ENCODE data around the gene TFB2M.

Gene TFB2M

DNA sequence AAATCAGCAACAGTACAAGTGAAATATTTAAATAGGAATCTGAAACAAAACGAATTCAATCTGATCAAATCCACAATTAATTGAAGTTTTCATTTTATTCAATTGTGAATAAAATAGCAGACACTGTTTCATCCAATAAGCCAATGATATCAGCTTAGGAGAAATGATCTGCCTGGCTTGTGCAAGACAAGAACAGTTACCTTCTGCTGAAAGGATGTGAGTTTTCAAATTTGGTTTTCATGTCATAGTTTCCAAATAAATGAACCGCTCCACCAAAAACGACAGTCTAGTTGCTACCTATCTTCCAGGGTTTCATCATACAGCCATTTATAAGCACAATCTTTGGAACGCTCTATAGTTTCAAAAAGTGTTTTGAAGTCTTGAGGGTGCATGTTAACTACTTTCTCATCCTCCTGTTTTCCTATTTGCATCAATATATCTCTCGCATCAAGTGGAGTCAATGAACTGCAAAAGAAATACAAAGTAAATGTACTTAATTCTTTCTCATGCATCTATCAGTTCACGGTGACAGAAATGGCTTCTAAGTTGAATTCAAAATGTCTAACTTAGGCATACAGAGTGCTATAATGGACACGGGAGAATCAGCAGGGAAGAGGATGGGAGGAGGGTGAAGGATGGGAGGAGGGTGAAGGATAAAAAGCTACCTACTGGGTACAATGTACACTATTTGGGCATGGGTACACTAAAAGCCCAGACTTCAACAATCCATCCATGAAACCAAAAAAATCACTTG is 25.1 kb downstream of the TFB2M start:
- FAIRE-seq (no peak), DNase-seq (ENCODE audit: insufficient read length) (no peak)
- TF ChIP-seq POLR2A (IDR thresholded peaks at IDR 0.05; ENCODE audit: low read depth, low read length) (no peak), POLR2AphosphoS5 (IDR thresholded peaks at IDR 0.05; ENCODE audit: low read depth, low read length) (no peak), TAF1 (IDR thresholded peaks at IDR 0.05; ENCODE audit: borderline replicate concordance, low read depth, low read length) (no peak)

DNA sequence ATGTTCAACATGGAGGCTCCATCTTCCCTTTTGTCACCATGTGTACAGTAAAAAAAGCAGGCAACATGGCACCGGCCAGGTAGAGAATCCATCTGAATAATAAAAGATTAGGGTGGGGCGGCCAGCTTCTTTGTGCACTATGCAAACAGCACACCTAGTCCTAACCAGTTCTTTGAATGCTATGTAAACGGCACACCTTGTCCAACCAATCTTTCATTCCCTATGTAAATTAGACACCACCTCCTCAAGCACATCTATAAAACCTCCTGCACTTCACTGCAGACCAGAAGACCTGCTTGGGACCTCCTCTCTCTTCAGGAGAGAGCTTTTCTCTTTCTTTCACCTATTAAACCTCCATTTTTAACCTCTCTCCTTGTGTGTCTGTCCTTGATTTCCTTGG is 28.2 kb downstream of the TFB2M start:
- FAIRE-seq (no peak), DNase-seq (ENCODE audit: insufficient read length) (no peak)
- TF ChIP-seq POLR2AphosphoS5 (IDR thresholded peaks at IDR 0.05; ENCODE audit: low read depth, low read length) (no peak), POLR2A (IDR thresholded peaks at IDR 0.05; ENCODE audit: low read depth, low read length) (no peak), TAF1 (IDR thresholded peaks at IDR 0.05; ENCODE audit: borderline replicate concordance, low read depth, low read length) (no peak)

DNA sequence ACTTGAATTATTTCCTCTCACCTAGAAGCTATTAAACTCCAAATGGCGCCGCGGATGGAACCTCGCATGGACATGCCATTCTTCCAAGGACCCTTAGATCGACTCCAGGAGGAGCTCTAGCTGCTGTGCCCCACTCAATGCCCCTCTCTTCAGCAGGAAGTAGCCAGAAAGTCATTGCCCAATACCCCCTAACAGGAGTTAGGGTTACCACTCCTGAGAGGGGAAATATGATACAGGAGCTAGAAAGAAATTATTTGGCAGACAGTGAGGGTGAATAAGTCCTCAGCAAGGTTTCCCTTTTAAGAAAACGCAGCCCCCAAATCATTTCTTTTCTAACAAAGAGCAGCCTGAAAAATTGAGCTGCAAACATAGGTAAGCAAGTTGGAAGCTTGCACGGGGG is 28.6 kb downstream of the TFB2M start:
- DNase-seq (ENCODE audit: insufficient read length) (no peak), FAIRE-seq (no peak)
- TF ChIP-seq POLR2AphosphoS5 (IDR thresholded peaks at IDR 0.05; ENCODE audit: low read depth, low read length) = no peak
- no peak for TF ChIP-seq POLR2A (IDR thresholded peaks at IDR 0.05; ENCODE audit: low read depth, low read length)
- no peak for TF ChIP-seq TAF1 (IDR thresholded peaks at IDR 0.05; ENCODE audit: borderline replicate concordance, low read depth, low read length)

DNA sequence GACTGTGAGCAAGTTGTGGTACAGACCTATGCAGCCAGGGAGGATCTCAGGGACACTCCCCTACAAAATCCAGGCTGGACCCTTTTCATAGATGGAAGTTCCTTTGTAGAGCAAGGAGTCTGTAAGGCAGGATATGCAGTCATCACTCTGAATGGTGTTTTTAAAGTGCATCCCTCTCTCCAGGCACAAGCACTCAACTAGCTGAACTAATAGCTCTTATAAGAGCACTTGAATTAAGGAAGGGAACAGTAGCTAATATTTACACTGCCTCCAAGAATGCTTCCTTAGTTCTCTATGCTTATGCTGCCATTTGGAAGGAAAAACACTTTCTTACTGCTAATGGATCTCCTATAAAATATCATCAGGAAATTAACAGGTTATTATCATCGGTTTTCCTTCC is 31.9 kb downstream of the TFB2M start:
- FAIRE-seq (no peak), DNase-seq (ENCODE audit: insufficient read length) (no peak)
- no peak for TF ChIP-seq TAF1 (IDR thresholded peaks at IDR 0.05; ENCODE audit: borderline replicate concordance, low read depth, low read length)
- TF ChIP-seq POLR2AphosphoS5 (IDR thresholded peaks at IDR 0.05; ENCODE audit: low read depth, low read length) = no peak
- TF ChIP-seq POLR2A (IDR thresholded peaks at IDR 0.05; ENCODE audit: low read depth, low read length) = no peak

DNA sequence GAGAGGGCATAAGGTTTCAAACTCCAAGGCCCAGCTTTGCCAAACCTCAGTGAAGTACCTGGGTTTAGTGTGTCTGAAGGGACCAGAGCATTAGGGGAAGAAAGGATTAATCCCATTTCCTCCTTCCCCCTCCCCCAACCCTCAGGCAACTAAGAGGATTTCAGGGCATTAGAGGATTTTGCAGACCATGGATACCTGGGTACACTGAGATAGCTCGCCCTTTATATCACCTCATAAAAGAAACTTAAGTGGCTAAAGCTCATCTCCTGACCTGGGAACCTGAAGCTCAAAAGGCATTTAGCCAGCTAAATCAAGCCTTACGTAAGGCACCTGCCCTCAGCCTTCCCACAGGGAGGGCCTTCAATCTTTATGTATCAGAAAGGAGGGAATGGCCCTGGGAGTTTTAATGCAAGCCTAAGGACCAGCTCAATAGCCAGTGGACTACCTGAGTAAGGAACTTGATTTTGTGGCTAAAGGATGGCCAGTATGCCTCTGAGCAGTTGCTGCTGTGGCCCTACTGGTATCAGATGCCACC is 32.6 kb downstream of the TFB2M start:
- TF ChIP-seq TAF1 (IDR thresholded peaks at IDR 0.05; ENCODE audit: borderline replicate concordance, low read depth, low read length) = no peak
- TF ChIP-seq POLR2AphosphoS5 (IDR thresholded peaks at IDR 0.05; ENCODE audit: low read depth, low read length) = no peak
- no peak for TF ChIP-seq POLR2A (IDR thresholded peaks at IDR 0.05; ENCODE audit: low read depth, low read length)
- no peak for FAIRE-seq
- no peak for DNase-seq (ENCODE audit: insufficient read length)

DNA sequence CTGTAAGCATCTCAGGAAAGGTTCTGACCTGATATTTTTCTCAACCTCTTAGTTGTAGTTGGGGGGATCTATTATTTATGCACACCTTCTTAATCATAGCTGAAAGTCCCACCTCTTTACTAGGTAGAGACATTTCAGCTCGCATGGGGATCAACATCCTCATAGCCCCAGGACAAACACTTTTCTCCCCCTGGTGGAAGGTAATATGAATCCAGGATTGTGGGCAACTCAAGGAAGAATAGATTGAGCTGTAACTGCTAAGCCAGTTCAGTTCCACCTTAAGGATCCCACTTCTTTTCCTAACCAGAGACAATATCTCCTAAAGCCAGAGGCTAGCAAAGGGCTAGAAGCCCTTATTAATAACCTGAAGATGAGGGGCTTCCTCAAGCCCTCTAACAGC is 33.5 kb downstream of the TFB2M start:
- no peak for FAIRE-seq
- TF ChIP-seq POLR2AphosphoS5 (IDR thresholded peaks at IDR 0.05; ENCODE audit: low read depth, low read length) (no peak), POLR2A (IDR thresholded peaks at IDR 0.05; ENCODE audit: low read depth, low read length) (no peak), TAF1 (IDR thresholded peaks at IDR 0.05; ENCODE audit: borderline replicate concordance, low read depth, low read length) (no peak)

DNA sequence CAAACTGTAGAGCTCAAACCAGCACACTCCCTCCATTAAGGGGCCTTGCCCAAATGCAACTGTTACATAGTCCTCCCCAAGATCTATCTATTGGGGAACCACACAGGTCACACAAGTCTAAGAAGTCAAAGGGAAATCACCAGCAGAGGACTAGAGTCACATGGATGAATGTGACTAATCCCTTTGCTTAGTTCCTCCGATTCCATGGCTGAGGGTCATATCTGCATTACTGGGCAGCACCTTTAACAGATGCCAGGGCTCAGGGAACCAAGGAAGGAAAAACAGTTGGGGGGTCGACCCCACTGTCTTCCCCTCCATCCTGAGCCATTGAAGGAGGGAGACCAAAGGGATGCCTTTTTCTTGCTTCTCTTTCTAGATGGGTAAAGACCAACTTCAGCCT is 35.6 kb downstream of the TFB2M start:
- FAIRE-seq (no peak), DNase-seq (ENCODE audit: insufficient read length) (no peak)
- TF ChIP-seq TAF1 (IDR thresholded peaks at IDR 0.05; ENCODE audit: borderline replicate concordance, low read depth, low read length) (no peak), POLR2AphosphoS5 (IDR thresholded peaks at IDR 0.05; ENCODE audit: low read depth, low read length) (no peak), POLR2A (IDR thresholded peaks at IDR 0.05; ENCODE audit: low read depth, low read length) (no peak)

More for the DNA sequence above, 33.5 kb downstream of the TFB2M start:
- no peak for DNase-seq (ENCODE audit: insufficient read length)

DNA sequence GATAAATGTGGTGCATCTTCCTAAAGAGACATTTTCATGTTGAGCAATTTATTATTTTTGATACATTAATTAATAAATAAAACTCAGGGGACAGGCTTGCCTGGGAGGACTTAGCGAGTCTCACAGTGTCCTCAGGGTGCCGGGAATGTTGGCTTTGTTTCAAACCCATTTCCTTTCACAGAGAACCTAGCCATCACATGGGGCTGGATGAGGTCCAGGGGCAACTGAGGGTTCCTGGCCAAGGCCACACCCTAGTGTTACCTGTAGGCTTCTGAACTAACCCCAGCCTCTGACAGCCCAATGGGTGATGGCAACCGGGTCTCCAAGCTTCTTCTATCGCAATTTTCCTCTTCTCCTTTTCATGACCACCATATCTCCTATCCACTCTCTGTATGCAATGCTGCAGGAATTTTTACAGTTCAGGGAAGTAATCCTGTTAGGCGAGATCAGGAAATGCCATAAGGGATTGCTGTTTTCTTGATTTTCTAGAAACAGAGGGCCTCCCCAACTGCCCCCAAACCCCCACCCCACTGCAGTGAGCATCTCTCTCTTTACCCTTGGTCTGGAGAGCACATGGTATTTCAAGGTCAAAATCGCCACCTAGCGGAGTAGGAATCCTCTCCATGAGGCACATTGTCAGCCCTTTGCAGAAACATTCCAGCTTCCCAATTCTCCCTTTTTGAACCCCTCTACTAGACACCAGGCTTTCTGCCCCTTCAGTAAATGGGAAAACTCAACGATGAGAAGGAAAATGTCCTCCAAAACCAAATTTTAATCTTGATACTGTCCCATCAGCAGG is 36.9 kb downstream of the TFB2M start:
- DNase-seq (ENCODE audit: insufficient read length) (no peak), FAIRE-seq (no peak)
- TF ChIP-seq POLR2AphosphoS5 (IDR thresholded peaks at IDR 0.05; ENCODE audit: low read depth, low read length) = no peak
- no peak for TF ChIP-seq POLR2A (IDR thresholded peaks at IDR 0.05; ENCODE audit: low read depth, low read length)
- TF ChIP-seq TAF1 (IDR thresholded peaks at IDR 0.05; ENCODE audit: borderline replicate concordance, low read depth, low read length) = no peak

DNA sequence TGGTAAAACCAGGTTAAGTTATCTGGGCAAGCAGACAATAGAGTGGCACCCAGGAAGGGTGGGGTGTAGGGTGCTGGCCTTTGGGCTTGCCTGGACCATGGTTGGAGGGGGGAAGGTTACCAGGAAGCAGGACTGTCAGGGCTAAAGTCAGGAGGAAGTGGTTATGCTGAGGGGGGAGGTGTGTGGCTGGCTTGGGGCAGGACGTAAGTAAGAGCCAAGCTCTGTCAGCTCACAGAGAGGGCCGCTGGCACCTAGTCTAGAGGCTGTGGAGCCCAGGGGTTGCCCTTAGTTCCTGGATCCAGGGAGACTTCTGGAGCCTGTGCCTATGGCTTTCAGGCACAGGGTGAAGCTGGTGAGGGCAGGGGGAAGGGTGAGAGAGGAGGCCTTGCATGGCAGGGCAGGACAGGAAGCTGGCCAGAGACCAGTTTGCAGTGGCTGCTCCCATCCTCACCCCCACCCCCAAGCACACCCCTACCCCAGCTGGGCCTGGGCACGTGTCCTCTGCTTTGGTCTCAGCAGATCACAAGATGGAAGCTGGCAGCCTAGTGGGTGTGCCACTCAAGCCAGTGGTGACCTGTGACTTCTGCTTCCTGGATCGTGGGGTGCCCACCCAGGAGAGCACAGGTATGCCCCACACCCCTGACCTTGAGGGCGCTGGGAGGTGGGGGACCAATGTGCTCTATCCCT is 38.5 kb downstream of the TFB2M start:
- no peak for FAIRE-seq
- TF ChIP-seq POLR2A (IDR thresholded peaks at IDR 0.05; ENCODE audit: low read depth, low read length) (0 out of 2 replicates have a peak, but pooled peaks have one; percentile 23), TAF1 (IDR thresholded peaks at IDR 0.05; ENCODE audit: borderline replicate concordance, low read depth, low read length) (no peak), POLR2AphosphoS5 (IDR thresholded peaks at IDR 0.05; ENCODE audit: low read depth, low read length) (no peak)
- no peak for DNase-seq (ENCODE audit: insufficient read length)

DNA sequence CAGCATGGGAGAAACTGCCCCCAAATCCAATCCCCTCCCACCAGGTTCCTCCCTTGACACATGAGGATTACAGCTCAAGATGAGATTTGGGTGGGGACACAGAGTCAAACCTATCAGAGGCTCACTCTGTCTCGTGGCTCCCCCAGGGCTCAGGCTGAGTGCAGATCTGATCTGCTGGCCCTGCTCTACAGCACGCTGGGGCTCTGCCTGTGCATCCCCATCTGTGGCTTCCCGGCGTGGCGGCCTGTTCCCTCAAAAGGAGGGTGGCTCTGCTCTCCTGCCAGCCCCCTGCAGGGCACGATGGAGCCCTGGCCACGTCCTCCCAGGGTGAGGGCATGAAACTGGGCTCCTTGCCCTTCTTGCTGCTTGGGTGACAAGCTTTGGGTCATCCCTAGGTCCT is 39.1 kb downstream of the TFB2M start:
- DNase-seq (ENCODE audit: insufficient read length) (no peak), FAIRE-seq (no peak)
- TF ChIP-seq POLR2A (IDR thresholded peaks at IDR 0.05; ENCODE audit: low read depth, low read length) (no peak), TAF1 (IDR thresholded peaks at IDR 0.05; ENCODE audit: borderline replicate concordance, low read depth, low read length) (no peak), POLR2AphosphoS5 (IDR thresholded peaks at IDR 0.05; ENCODE audit: low read depth, low read length) (no peak)

DNA sequence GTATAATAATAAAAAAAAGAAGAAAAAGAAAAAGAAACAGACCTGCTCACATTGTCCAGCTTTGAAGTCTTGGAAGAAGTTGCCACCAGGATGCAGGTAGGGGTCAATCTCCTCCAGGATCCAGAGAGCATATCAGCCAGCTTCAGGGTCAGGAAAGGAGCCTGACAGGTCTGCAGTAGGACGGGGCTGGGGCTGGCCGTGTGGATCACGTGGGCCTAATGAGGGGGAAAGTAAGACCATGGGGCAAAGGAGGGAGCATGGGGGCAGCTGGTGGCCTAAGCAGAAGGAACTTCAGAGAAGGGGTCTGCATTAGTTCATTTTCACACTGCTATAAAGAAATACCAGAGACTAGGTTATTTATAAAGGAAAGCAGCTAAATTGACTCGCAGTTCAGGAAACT is 39.7 kb downstream of the TFB2M start:
- DNase-seq (ENCODE audit: insufficient read length) (no peak), FAIRE-seq (no peak)
- TF ChIP-seq POLR2AphosphoS5 (IDR thresholded peaks at IDR 0.05; ENCODE audit: low read depth, low read length) (no peak), TAF1 (IDR thresholded peaks at IDR 0.05; ENCODE audit: borderline replicate concordance, low read depth, low read length) (no peak), POLR2A (IDR thresholded peaks at IDR 0.05; ENCODE audit: low read depth, low read length) (no peak)

All from GM12892 (cell line).